Mesenteric fat pad (tissue), 1 donor: ENCODE results near the gene RBM26. TPM values are rescaled to one million over a fixed set of nuclear protein-coding genes. Genes with fewer than 3 reads are reported as not detected.
"Not testable (repeated sequence)": the region's sequence is repeated elsewhere in the genome, so short reads cannot be mapped to it uniquely, and the experiment has no call there.

Source experiments
- DNase-seq: peaks from one replicate; pipeline ENCODE4 v3.0.0-alpha.2; 2020; ENCODE audit warnings: low spot score
- total RNA-seq: library from RNA; stranded (reverse); fragmentation: NEBNext Ultra II Directional; extraction: Animal tissue kit (Norgen Biotek cat#: 25700); gene quantifications from one replicate; pipeline ENCODE4 v1.2.1, GENCODE V29; 2021
- donor health status: DM: yes; HTN: yes; CAD: no.

RBM26 gene
- total RNA-seq, 1 donor from 2014 or later: 32.2 TPM

DNA sequence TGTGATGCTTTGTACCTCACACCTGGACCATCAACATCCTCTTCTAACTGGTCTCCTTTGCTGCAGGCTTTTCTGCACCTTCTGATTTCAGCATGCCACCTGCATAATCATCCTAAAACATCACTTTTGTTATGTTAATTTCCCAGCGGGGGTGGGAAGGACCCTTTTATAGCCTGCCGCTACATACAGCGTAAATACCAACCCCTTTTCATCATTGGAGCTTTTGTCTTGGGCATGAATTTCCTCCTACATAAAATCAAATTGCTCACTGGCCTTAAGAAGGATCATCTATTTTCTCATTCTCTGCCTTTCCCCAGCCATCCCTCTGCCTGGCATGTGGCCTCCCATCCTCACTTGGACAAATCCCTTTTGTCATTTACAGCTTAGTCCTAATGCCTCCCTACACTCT is 124.7 kb downstream of the RBM26 start:
- no peak for DNase-seq

GRCh38 chr13:79279735-79280134 is 126.3 kb downstream of the RBM26 start:
- DNase-seq: not testable (repeated sequence)

DNA sequence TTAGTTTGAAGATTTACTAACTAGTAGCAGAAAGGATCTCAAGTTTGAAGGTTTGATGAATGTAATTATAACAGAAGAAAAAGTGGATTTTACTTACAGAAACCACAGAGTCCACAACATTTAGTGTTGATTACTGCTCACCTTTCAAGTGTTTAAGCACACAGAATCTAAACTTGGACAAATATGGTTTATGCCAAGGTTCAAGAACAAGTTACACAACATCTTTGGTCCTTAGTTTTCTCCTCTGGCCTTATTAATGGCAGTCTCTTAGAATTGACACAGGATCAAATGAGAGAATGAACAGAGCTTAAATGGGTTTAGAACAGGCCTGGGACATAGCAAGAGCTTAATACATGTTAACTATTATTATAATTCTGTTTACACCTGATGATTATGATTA is 133.0 kb downstream of the RBM26 start:
- no peak for DNase-seq

GRCh38 chr13:79271616-79272015 is 134.4 kb downstream of the RBM26 start:
- DNase-seq: no peak

- no peak for DNase-seq
Measured at GRCh38 chr13:79270859-79271258, 135.2 kb downstream of the RBM26 start.

Other genes with a start within 250 kb of the RBM26 start
- 19.1 TPM for gene NDFIP2, start 74.9 kb upstream of the RBM26 start, total RNA-seq